ENCODE results near the gene RFESD.

RFESD gene

DNA sequence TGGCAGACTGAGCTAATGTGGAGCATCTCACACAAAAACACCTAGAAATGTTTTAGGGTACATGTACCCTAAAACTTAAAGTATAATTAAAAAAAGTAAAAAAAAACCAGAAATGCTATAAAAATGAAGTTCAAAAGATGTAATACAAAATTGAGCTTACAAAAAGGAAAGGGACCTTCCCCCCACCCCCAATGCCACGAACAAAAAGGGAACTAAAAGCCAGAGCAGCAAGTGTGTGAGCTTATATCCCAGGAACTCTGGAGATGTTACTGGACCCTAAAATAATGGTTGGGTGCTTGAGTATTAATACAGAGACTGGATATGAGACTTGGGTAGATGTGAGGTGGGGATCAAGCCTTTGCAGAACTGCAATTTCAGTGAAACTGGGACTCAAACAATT lies 25.2 kb downstream of the RFESD start:
- DNase-seq (ENCODE audit: low read depth): no peak
- no peak overlapping the region for H3K4me3 ChIP-seq (ENCODE audit: low read depth, low read length)
- TF ChIP-seq, protein P1, sequence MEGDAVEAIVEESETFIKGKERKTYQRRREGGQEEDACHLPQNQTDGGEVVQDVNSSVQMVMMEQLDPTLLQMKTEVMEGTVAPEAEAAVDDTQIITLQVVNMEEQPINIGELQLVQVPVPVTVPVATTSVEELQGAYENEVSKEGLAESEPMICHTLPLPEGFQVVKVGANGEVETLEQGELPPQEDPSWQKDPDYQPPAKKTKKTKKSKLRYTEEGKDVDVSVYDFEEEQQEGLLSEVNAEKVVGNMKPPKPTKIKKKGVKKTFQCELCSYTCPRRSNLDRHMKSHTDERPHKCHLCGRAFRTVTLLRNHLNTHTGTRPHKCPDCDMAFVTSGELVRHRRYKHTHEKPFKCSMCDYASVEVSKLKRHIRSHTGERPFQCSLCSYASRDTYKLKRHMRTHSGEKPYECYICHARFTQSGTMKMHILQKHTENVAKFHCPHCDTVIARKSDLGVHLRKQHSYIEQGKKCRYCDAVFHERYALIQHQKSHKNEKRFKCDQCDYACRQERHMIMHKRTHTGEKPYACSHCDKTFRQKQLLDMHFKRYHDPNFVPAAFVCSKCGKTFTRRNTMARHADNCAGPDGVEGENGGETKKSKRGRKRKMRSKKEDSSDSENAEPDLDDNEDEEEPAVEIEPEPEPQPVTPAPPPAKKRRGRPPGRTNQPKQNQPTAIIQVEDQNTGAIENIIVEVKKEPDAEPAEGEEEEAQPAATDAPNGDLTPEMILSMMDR (conservative IDR thresholded peaks at IDR 0.05; ENCODE audit: low read depth, low read length): no peak

DNA sequence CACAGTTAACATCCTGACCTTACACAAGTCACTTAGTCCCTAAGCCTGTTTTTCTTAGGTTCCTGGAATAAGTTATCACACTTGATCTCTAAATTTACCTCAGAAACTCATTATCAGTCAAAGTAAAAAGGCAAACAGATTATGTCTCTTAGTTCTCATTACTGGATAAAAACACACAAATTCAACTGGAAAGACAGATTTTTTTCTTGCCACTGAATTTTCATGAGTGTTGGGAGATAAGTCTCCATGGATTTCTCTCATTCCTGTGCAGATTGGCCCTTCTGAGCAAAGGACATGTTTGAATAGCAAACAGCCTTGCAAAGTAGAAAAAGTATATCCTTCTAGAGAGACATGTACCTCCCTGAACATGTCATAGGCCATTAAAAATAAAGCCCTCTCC lies 26.1 kb downstream of the RFESD start:
- no peak for DNase-seq (ENCODE audit: low read depth)

DNA sequence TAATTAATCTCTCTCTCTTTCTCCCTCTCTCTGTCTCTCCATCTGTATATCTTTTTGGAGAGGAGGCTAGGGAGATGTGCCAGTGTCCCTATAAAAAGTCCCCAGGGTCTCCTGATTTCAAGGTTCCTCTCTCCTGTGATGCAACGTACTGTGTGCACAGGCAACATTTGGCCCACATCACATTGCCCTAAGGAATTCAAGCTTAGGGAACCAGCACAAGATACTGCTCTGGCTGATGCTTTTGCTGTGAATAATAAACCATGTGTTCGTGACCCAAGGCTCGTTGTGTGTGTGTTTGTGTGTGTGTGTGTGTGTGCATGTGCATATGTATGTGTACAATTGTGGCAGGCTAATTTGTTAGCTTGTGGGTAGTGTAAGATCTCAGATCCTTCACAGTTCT lies 26.5 kb downstream of the RFESD start:
- TF ChIP-seq, protein P1 (conservative IDR thresholded peaks at IDR 0.05; ENCODE audit: low read depth, low read length): no peak
- peak; percentile 76 for DNase-seq (ENCODE audit: low read depth)
- H3K4me3 ChIP-seq (ENCODE audit: low read depth, low read length): no peak overlapping the region

More for the DNA sequence above, 26.1 kb downstream of the RFESD start:
- no peak overlapping the region for H3K4me3 ChIP-seq (ENCODE audit: low read depth, low read length)
- TF ChIP-seq, protein P1 (conservative IDR thresholded peaks at IDR 0.05; ENCODE audit: low read depth, low read length): no peak

GRCh38 chr5:95682891-95683290 lies 36.3 kb downstream of the RFESD start, which contains the start of gene SPATA9:
TSS of gene SPATA9 (minus strand) at chr5:95682991. CDS start at chr5:95682854, 137 bp downstream.
- H3K4me3 ChIP-seq (ENCODE audit: low read depth, low read length): no peak within 1 kb of the TSS
- no peak for DNase-seq (ENCODE audit: low read depth)
- TF ChIP-seq, protein P1 (conservative IDR thresholded peaks at IDR 0.05; ENCODE audit: low read depth, low read length): no peak

DNA sequence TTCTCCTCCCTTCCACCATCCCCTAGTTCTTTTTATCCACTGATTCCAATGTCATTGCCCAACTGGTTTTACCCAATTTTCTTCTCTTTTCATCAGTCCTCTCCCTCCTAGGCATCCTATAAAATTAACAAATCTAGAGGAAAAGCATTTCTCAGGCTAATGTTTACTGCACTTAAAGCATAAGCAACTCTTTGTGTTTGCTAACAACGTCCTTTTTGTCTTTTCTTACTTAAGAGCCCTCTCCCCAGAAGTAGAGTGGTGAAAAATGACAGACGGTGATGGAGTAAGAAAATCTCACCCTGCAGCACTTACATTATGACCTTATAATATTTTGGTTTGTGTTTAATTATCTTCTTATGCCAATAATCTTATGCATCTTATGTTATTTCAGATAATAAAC lies 37.8 kb downstream of the RFESD start:
- DNase-seq (ENCODE audit: low read depth): no peak
- TF ChIP-seq, protein P1 (conservative IDR thresholded peaks at IDR 0.05; ENCODE audit: low read depth, low read length): no peak
- no peak overlapping the region for H3K4me3 ChIP-seq (ENCODE audit: low read depth, low read length)

DNA sequence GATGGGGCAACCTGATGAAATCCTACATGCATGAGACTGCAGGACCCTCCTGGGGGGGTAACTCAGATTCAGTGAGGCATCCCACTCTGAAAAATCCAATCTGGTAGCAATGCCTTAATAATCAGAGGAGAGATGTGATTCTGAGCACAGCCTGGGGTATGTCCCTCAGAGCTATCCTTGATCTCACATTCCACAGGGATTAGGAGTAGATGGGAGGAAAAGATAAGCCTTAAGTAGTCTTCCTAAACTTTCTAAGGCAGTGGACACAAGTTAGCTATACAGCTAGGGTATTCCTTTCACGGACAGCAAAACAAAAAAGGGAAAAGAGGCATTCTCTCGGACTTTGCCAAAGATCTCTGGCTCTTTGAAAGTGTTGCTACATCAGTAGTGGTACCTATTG lies 40.1 kb downstream of the RFESD start:
- TF ChIP-seq, protein P1 (conservative IDR thresholded peaks at IDR 0.05; ENCODE audit: low read depth, low read length): no peak
- H3K4me3 ChIP-seq (ENCODE audit: low read depth, low read length): no peak overlapping the region
- no peak for DNase-seq (ENCODE audit: low read depth)

- H3K4me3 ChIP-seq (ENCODE audit: low read depth, low read length): no peak overlapping the region
- TF ChIP-seq, protein P1 (conservative IDR thresholded peaks at IDR 0.05; ENCODE audit: low read depth, low read length): no peak
- no peak for DNase-seq (ENCODE audit: low read depth)
Measured at GRCh38 chr5:95689680-95690079, 43.1 kb downstream of the RFESD start.
